Measurements from ENCODE around the gene COX19. TPM values are rescaled to one million over a fixed set of nuclear protein-coding genes. Genes with fewer than 3 reads are reported as not detected.
A peak's percentile ranks its signal among the peaks of the same experiment; 100 is the strongest.

COX19 gene
- total and polyA plus RNA-seq, 2 of the 13 experiments (the other 11 are each of a cell fraction or from before 2014, with no cell fraction given): 11.5 to 21.7 TPM

DNA sequence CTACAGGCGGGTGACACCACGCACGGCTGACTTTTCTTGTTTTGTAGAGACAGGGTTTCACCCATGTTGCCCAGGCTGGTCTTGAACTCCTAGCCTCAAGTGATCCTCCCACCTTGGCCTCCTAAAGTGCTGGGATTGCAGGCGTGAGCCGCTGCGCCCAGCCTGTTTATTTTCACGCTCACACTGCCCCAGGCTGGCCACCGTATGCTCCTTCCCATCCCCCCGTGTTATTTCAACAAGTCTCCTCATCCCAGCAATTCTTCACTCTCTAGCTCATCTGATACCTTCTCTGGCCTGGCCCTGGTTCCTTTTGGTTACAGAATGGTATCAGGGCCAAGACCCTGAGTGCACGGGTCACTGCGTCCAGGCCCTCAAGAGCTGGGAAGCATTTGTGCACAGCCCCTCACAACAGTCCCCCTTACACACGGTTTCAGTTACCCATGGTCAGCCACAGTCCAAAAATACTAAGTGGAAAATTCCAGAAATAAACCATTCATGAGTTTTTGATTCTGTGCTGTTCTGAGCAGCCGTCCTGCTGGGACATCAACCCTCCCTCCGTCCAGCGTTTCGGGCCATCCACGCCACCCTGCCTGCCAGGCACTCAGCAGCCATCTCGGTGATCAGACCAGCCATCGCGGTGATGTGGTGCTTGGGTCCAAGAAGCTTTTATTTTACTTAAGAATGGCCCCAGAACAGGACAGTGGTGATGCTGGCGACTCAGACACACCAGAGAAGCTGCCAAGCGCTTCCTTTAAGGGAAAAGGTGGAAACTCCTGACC is 8.9 kb downstream of the COX19 start (continued):
- TF ChIP-seq, protein P1, sequence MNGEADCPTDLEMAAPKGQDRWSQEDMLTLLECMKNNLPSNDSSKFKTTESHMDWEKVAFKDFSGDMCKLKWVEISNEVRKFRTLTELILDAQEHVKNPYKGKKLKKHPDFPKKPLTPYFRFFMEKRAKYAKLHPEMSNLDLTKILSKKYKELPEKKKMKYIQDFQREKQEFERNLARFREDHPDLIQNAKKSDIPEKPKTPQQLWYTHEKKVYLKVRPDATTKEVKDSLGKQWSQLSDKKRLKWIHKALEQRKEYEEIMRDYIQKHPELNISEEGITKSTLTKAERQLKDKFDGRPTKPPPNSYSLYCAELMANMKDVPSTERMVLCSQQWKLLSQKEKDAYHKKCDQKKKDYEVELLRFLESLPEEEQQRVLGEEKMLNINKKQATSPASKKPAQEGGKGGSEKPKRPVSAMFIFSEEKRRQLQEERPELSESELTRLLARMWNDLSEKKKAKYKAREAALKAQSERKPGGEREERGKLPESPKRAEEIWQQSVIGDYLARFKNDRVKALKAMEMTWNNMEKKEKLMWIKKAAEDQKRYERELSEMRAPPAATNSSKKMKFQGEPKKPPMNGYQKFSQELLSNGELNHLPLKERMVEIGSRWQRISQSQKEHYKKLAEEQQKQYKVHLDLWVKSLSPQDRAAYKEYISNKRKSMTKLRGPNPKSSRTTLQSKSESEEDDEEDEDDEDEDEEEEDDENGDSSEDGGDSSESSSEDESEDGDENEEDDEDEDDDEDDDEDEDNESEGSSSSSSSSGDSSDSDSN (CRISPR knock-in tag; IDR thresholded peaks at IDR 0.05): no peak
- no peak for TF ChIP-seq ATAD3A (CRISPR knock-in tag; IDR thresholded peaks at IDR 0.05)
- TF ChIP-seq ZNF614 (CRISPR knock-in tag; IDR thresholded peaks at IDR 0.05; ENCODE audit: borderline replicate concordance): no peak
- no peak for TF ChIP-seq MXD4 (CRISPR knock-in tag; IDR thresholded peaks at IDR 0.05)
- TF ChIP-seq TEAD2 (CRISPR knock-in tag; IDR thresholded peaks at IDR 0.05): no peak
- TF ChIP-seq, protein P2, sequence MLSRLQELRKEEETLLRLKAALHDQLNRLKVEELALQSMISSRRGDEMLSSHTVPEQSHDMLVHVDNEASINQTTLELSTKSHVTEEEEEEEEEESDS (CRISPR knock-in tag; IDR thresholded peaks at IDR 0.05; ENCODE audit: borderline replicate concordance): no peak
- TF ChIP-seq ZBTB33 (CRISPR knock-in tag; IDR thresholded peaks at IDR 0.05): peak; percentile 83
- TF ChIP-seq ZNF687 (CRISPR knock-in tag; IDR thresholded peaks at IDR 0.05): peak; percentile 29; the same call in 1 of the 2 replicates
- no peak for TF ChIP-seq SPEN (CRISPR knock-in tag; IDR thresholded peaks at IDR 0.05; ENCODE audit: low read depth)
- TF ChIP-seq FOSL1 (CRISPR knock-in tag; IDR thresholded peaks at IDR 0.05; ENCODE audit: borderline replicate concordance): no peak
- no peak for TF ChIP-seq RARG (CRISPR knock-in tag; IDR thresholded peaks at IDR 0.05; ENCODE audit: low read depth)
- peak; percentile 38 for TF ChIP-seq TEAD3 (CRISPR knock-in tag; optimal IDR thresholded peaks at IDR 0.05; ENCODE audit: borderline replicate concordance)
- 0 out of 2 replicates have a peak, but pooled peaks have one; percentile 5 for TF ChIP-seq GABPB1 (CRISPR knock-in tag; IDR thresholded peaks at IDR 0.05)
- no peak for TF ChIP-seq GLMP (CRISPR knock-in tag; IDR thresholded peaks at IDR 0.05; ENCODE audit: borderline replicate concordance)
- peak; percentile 4 for TF ChIP-seq AGO2 (optimal IDR thresholded peaks at IDR 0.05; ENCODE audit: low read depth, low read length)
- TF ChIP-seq ZNF619 (CRISPR knock-in tag; IDR thresholded peaks at IDR 0.05): no peak
- no peak for TF ChIP-seq ZNF607 (CRISPR knock-in tag; IDR thresholded peaks at IDR 0.05; ENCODE audit: borderline replicate concordance)
- no peak for TF ChIP-seq KLF6 (CRISPR knock-in tag; IDR thresholded peaks at IDR 0.05)
- 0 out of 2 replicates have a peak, but pooled peaks have one; percentile 22 for TF ChIP-seq ZSCAN21 (CRISPR knock-in tag; IDR thresholded peaks at IDR 0.05; ENCODE audit: borderline replicate concordance)
- TF ChIP-seq FOXM1 (CRISPR knock-in tag; IDR thresholded peaks at IDR 0.05): no peak
